Osteocyte (in vitro differentiated cells): Measurements from ENCODE around the gene TMEM151B. TPM values are rescaled to one million over a fixed set of nuclear protein-coding genes. Genes with fewer than 3 reads are reported as not detected.
A peak's percentile ranks its signal among the peaks of the same experiment; 100 is the strongest.

Source experiments
- DNase-seq: peaks from one replicate; pipeline ENCODE4 v3.0.0; 2021; ENCODE audit warnings: mixed read lengths; ENCODE audit not compliant: unreplicated experiment; ENCODE audit errors: extremely low spot score
- H3K27ac Mint-ChIP-seq: one replicate; pipeline ENCODE4 v1.8.0; 2021; ENCODE audit warnings: mild to moderate bottlenecking, mixed read lengths; ENCODE audit not compliant: unreplicated experiment
- H3K27me3 Mint-ChIP-seq: one replicate; pipeline ENCODE4 v1.8.0; 2021; ENCODE audit warnings: mixed read lengths; ENCODE audit not compliant: unreplicated experiment
- H3K36me3 Mint-ChIP-seq: one replicate; pipeline ENCODE4 v1.8.0; 2021; ENCODE audit warnings: mixed read lengths; ENCODE audit not compliant: unreplicated experiment
- H3K4me1 Mint-ChIP-seq: one replicate; pipeline ENCODE4 v1.8.0; 2021; ENCODE audit warnings: mixed read lengths; ENCODE audit not compliant: unreplicated experiment
- H3K4me3 Mint-ChIP-seq: one replicate; pipeline ENCODE4 v1.8.0; 2021; ENCODE audit warnings: mild to moderate bottlenecking, moderate library complexity, mixed read lengths; ENCODE audit not compliant: unreplicated experiment
- H3K9me3 Mint-ChIP-seq: one replicate; pipeline ENCODE4 v1.8.0; 2021; ENCODE audit warnings: mixed read lengths; ENCODE audit not compliant: unreplicated experiment
- CTCF ChIP-seq: fragments of 200-600 bp; sonication (generic); IDR thresholded peaks from 2 replicates; pipeline ENCODE4 v1.5.0; 2021; ENCODE audit warnings: antibody characterized with exemption, mild to moderate bottlenecking, moderate library complexity
- total RNA-seq: library from RNA; stranded (reverse); gene quantifications from 2 replicates; pipeline ENCODE4 v1.2.1, GENCODE V29; 2021

The TMEM151B gene
- total RNA-seq, 1 donor from 2014 or later, result not detected

- peaks cover 40% of the 10 kb centered on the region for H3K36me3 Mint-ChIP-seq
- no peaks in the 10 kb centered on the region for H3K9me3 Mint-ChIP-seq
- H3K27ac Mint-ChIP-seq, result peak overlapping the region; percentile 83
- TF ChIP-seq CTCF, result no peak
- DNase-seq, result no peak
- H3K4me3 Mint-ChIP-seq, result no peak overlapping the region
- peaks cover 67% of the 10 kb centered on the region for H3K4me1 Mint-ChIP-seq
- no peaks in the 10 kb centered on the region for H3K27me3 Mint-ChIP-seq
These were observed 36.6 kb upstream of the TMEM151B start for GRCh38 chr6:44233567-44234100.

DNA sequence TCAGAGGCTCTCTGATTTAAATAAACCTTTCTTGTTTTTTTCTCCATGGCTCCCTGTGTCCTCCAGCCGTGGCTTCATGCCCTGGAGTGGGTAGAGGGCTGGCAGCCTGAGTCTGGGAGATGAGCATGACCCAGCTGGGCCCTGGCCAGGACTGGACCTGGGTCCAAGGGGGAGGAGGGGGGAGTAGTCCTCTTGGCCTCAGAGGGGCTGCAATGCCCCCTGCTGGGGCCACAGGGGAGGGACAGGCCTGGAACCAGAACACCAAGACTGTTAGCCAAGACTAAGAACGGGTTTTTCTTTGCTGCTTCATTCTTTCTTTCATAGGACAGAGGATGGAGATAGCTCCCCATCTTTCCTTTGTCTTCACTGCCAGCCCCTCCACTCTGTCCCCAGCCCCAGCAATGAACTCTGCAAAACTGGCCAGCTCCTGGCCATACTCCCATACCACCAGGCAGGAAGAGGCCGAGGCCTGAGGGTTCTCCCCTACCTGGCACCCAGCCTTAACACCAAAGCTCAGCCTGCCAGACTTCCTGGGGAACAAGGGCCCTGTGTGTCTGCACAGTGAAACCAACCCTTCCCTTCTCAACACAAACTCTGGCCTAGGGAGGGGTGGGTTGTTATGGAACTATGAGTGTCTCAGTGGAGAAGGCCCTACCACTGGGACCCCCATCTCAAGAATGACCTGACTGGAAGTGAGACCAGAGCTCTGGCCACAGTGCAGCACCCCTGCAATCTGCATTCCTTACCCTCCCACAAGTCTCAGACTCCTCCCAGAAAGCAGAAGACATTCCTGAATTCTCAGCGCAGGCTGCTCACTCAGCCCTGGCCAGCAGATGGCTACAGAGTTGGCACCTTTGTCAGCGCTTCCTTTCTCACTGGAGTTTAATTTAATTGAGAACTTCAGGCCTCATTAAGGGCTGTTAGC is 35.9 kb upstream of the TMEM151B start:
- no peak for DNase-seq
- no peak overlapping the region for H3K4me3 Mint-ChIP-seq
- peaks cover 60% of the 10 kb centered on the region for H3K4me1 Mint-ChIP-seq

GRCh38 chr6:44235269-44235668 is 35.0 kb upstream of the TMEM151B start:
- no peak for DNase-seq
- no peaks in the 10 kb centered on the region for H3K9me3 Mint-ChIP-seq
- H3K4me1 Mint-ChIP-seq, result peaks cover 58% of the 10 kb centered on the region
- no peaks in the 10 kb centered on the region for H3K27me3 Mint-ChIP-seq
- no peak for TF ChIP-seq CTCF
- H3K27ac Mint-ChIP-seq, result peak overlapping the region; percentile 83
- H3K36me3 Mint-ChIP-seq, result peaks cover 33% of the 10 kb centered on the region
- no peak overlapping the region for H3K4me3 Mint-ChIP-seq

More for the DNA sequence above, 35.9 kb upstream of the TMEM151B start:
- Mint-ChIP-seq H3K27ac (peak overlapping the region; percentile 83), H3K36me3 (peaks cover 34% of the 10 kb centered on the region), H3K9me3 (no peaks in the 10 kb centered on the region), H3K27me3 (no peaks in the 10 kb centered on the region)
- peak; percentile 70 for TF ChIP-seq CTCF

DNA sequence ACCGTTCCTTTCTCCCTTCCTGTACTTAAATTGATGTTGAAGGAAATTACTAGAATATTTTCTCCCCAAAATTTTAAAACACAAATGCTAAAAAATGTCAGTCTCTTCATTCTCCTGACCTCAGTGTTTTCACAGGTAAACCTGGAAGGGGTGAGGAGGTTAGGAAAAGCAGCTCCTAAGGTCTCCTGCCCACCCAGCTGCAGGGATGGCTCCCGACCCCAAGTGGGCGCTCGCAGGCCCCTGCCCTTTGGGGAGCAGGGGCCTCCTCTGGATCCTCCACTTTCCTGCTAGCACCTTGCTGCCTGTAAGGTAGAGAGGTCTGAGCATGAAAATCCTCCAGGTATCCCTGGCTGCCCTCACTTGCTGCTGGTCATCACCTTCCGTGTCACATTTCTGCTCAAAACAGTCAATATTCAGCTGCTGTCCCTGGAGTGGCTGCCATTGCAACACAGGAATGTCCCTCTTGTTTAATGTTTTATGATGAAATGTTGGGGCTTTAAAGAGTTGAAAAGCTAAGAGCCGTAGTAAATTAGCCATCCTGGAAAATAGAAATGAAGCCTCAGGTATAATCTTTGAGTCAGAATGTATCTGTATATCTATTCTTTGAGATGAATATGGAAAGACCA is 34.2 kb upstream of the TMEM151B start:
- Mint-ChIP-seq H3K9me3 (no peaks in the 10 kb centered on the region), H3K4me1 (peaks cover 56% of the 10 kb centered on the region), H3K4me3 (no peak overlapping the region), H3K27ac (peak overlapping the region; percentile 38), H3K27me3 (no peaks in the 10 kb centered on the region), H3K36me3 (peaks cover 26% of the 10 kb centered on the region)
- TF ChIP-seq CTCF, result no peak
- no peak for DNase-seq
